HepG2 (cell line): ENCODE results near the gene TRMT2A. TPM values are rescaled to one million over a fixed set of nuclear protein-coding genes. Genes with fewer than 3 reads are reported as not detected.

Source experiments
- ERF ChIP-seq: IDR thresholded peaks from 2 replicates; pipeline ENCODE4 v1.6.1; 2018; ENCODE audit warnings: missing biosample characterization, missing genetic modification reagents
- GMEB1 ChIP-seq: sonication (generic); formaldehyde crosslinking; IDR thresholded peaks from 2 replicates; pipeline ENCODE4 v1.5.1; 2020; ENCODE audit warnings: missing genetic modification reagents, mild to moderate bottlenecking, borderline replicate concordance
- GTF3A ChIP-seq: sonication (generic); formaldehyde crosslinking; conservative IDR thresholded peaks from 2 replicates; pipeline ENCODE4 v1.4.0; 2020; ENCODE audit warnings: mild to moderate bottlenecking, missing genetic modification reagents
- REXO4 ChIP-seq: sonication (generic); formaldehyde crosslinking; IDR thresholded peaks from 2 replicates; pipeline ENCODE4 v1.8.0; 2022; ENCODE audit warnings: missing genetic modification reagents, mild to moderate bottlenecking, borderline replicate concordance
- ZHX2 ChIP-seq, 2 experiments: sonication (generic) in 1 of 2; formaldehyde crosslinking in 1 of 2; IDR thresholded peaks; 2 replicates each; pipeline versions ENCODE4 v1.6.1 to v1.9.0; 2014 to 2022; ENCODE audit warnings: antibody characterized with exemption in 1 of 2, borderline replicate concordance in 1 of 2, inconsistent platforms in 1 of 2, low read depth in 1 of 2, missing genetic modification reagents in 1 of 2
- ZKSCAN8 ChIP-seq: IDR thresholded peaks from 2 replicates; pipeline ENCODE4 v1.6.1; 2016; ENCODE audit warnings: borderline replicate concordance, missing genetic modification reagents, missing compliant biosample characterization
- ZNF136 ChIP-seq: sonication (generic); formaldehyde crosslinking; IDR thresholded peaks from 2 replicates; pipeline ENCODE4 v1.8.1; 2022; ENCODE audit warnings: low read depth, mild to moderate bottlenecking, moderate library complexity, missing genetic modification reagents
- ZNF747 ChIP-seq: sonication (generic); formaldehyde crosslinking; IDR thresholded peaks from 2 replicates; pipeline ENCODE4 v1.8.1; 2023; ENCODE audit warnings: missing genetic modification reagents, mild to moderate bottlenecking, borderline replicate concordance
- polyA plus RNA-seq, 8 experiments: library from polyadenylated mRNA; depleted of rRNA in 3 of 8; stranded (reverse) in 7 of 8; unstranded in 1 of 8; fragments of >200 nt; fragmentation: Illumina TruSeq in 4 of 8; extraction: Trizol in 4 of 8; gene quantifications; 2 replicates each; pipeline versions ENCODE4 v1.2.1 to v1.2.3, GENCODE V29; 2011 to 2016; ENCODE audit warnings: low read depth in 4 of 8, missing spikeins in 1 of 8, mixed read lengths in 1 of 8; ENCODE audit not compliant: insufficient read depth in 1 of 8
- total RNA-seq, 5 experiments: library from RNA; depleted of rRNA; stranded (reverse); fragments of >200 nt; fragmentation: Illumina TruSeq; extraction: Trizol; gene quantifications; 2 replicates each; pipeline ENCODE4 v1.2.3, GENCODE V29; 2016; ENCODE audit warnings: low read depth in 1 of 5
- TF ChIP-seq, protein P1 (sequence below): sonication (generic); formaldehyde crosslinking; IDR thresholded peaks from 2 replicates; pipeline ENCODE4 v1.5.1; 2020; ENCODE audit warnings: mild to moderate bottlenecking, missing genetic modification reagents, moderate library complexity
- TF ChIP-seq, protein P2 (sequence below): IDR thresholded peaks from 2 replicates; pipeline ENCODE4 v1.6.1; 2012; ENCODE audit warnings: low read length, improper control_type of control experiment
- TF ChIP-seq, protein P3 (sequence below): fragments of 450-650 bp; IDR thresholded peaks from 2 replicates; pipeline ENCODE4 v1.6.1; 2017; ENCODE audit warnings: mild to moderate bottlenecking

Gene TRMT2A
- total and polyA plus RNA-seq, 2 of the 13 experiments (the other 11 are each of a cell fraction or from before 2014, with no cell fraction given), result 24.0 to 30.3 TPM

DNA sequence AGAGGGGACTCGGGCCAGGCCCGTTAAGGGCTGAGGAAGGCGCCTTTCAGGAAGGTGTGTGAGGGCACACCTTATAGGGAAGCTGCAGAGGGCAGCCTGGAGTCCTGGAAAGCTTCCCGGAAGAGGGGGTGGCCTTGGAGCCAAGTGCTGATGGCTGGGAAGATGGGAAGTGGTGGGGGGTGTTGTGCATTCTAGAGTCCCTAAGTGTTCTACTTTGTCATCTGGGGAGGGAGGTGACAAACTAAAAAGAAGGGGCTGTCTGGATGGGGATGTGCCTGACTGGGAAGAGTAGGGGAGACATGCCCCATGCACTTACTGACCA is 21.4 kb upstream of the TRMT2A start (continued):
- TF ChIP-seq ZHX2 (IDR thresholded peaks at IDR 0.05; ENCODE audit: low read depth) (no peak), ZHX2 (CRISPR knock-in tag; IDR thresholded peaks at IDR 0.05; ENCODE audit: borderline replicate concordance) (no peak), GTF3A (CRISPR knock-in tag) (no peak), REXO4 (no peak), ZNF136 (CRISPR knock-in tag) (no peak), ZNF747 (CRISPR knock-in tag) (no peak), ZKSCAN8 (CRISPR knock-in tag) (no peak), ERF (no peak), GMEB1 (CRISPR knock-in tag) (no peak)
- TF ChIP-seq, protein P1, sequence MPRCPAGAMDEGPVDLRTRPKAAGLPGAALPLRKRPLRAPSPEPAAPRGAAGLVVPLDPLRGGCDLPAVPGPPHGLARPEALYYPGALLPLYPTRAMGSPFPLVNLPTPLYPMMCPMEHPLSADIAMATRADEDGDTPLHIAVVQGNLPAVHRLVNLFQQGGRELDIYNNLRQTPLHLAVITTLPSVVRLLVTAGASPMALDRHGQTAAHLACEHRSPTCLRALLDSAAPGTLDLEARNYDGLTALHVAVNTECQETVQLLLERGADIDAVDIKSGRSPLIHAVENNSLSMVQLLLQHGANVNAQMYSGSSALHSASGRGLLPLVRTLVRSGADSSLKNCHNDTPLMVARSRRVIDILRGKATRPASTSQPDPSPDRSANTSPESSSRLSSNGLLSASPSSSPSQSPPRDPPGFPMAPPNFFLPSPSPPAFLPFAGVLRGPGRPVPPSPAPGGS (CRISPR knock-in tag), result no peak
- TF ChIP-seq, protein P2, sequence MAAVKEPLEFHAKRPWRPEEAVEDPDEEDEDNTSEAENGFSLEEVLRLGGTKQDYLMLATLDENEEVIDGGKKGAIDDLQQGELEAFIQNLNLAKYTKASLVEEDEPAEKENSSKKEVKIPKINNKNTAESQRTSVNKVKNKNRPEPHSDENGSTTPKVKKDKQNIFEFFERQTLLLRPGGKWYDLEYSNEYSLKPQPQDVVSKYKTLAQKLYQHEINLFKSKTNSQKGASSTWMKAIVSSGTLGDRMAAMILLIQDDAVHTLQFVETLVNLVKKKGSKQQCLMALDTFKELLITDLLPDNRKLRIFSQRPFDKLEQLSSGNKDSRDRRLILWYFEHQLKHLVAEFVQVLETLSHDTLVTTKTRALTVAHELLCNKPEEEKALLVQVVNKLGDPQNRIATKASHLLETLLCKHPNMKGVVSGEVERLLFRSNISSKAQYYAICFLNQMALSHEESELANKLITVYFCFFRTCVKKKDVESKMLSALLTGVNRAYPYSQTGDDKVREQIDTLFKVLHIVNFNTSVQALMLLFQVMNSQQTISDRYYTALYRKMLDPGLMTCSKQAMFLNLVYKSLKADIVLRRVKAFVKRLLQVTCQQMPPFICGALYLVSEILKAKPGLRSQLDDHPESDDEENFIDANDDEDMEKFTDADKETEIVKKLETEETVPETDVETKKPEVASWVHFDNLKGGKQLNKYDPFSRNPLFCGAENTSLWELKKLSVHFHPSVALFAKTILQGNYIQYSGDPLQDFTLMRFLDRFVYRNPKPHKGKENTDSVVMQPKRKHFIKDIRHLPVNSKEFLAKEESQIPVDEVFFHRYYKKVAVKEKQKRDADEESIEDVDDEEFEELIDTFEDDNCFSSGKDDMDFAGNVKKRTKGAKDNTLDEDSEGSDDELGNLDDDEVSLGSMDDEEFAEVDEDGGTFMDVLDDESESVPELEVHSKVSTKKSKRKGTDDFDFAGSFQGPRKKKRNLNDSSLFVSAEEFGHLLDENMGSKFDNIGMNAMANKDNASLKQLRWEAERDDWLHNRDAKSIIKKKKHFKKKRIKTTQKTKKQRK, result no peak
- TF ChIP-seq, protein P3, sequence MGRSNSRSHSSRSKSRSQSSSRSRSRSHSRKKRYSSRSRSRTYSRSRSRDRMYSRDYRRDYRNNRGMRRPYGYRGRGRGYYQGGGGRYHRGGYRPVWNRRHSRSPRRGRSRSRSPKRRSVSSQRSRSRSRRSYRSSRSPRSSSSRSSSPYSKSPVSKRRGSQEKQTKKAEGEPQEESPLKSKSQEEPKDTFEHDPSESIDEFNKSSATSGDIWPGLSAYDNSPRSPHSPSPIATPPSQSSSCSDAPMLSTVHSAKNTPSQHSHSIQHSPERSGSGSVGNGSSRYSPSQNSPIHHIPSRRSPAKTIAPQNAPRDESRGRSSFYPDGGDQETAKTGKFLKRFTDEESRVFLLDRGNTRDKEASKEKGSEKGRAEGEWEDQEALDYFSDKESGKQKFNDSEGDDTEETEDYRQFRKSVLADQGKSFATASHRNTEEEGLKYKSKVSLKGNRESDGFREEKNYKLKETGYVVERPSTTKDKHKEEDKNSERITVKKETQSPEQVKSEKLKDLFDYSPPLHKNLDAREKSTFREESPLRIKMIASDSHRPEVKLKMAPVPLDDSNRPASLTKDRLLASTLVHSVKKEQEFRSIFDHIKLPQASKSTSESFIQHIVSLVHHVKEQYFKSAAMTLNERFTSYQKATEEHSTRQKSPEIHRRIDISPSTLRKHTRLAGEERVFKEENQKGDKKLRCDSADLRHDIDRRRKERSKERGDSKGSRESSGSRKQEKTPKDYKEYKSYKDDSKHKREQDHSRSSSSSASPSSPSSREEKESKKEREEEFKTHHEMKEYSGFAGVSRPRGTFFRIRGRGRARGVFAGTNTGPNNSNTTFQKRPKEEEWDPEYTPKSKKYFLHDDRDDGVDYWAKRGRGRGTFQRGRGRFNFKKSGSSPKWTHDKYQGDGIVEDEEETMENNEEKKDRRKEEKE, result no peak
